GM18907 (cell line): ENCODE data around the gene FBLIM1.

ENCODE experiments used
- ATAC-seq: cut with Tn5 transposase; IDR thresholded peaks from one replicate; pipeline ENCODE4 v1.9.1; 2021; ENCODE audit warnings: mild to moderate bottlenecking, moderate library complexity; ENCODE audit not compliant: unreplicated experiment

FBLIM1 gene

DNA sequence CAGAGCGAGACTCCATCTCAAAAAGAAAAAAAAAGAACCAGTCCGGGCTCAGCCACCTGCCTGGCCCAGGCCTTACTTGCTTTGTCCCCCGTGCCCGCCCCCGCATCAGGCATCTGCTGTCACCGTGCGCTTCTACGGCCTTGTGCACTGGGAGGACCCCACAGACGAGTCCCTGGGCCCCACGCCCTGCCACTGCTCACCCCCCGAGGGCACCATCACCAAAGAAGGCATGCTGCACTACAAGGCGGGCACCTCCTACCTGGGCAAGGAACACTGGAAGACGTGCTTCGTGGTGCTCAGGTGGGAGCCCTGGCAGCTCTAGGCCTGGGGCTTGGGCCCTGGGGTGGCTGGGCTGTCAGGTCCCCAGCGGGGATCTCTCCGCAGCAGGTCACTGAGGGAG lies 28.2 kb upstream of the FBLIM1 start:
- ATAC-seq: no peak

DNA sequence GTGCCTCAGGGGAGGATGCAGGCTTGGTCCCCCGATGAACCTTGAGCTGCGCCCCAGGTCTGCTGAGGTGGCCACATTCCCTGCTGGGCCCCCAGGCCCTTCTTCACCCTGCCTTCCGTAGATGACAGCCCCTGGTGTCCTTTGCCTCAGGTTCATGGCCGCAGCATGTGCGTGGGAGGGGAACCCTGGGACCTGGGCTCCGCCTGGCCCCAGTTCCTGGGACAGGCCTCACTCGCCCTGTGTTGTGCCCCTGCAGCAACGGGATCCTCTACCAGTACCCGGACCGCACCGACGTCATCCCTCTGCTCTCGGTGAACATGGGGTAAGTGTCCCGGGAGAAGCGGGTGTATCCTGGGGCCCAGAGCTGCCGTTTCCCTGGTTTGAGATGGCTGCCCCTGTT lies 27.7 kb upstream of the FBLIM1 start:
- no peak for ATAC-seq

DNA sequence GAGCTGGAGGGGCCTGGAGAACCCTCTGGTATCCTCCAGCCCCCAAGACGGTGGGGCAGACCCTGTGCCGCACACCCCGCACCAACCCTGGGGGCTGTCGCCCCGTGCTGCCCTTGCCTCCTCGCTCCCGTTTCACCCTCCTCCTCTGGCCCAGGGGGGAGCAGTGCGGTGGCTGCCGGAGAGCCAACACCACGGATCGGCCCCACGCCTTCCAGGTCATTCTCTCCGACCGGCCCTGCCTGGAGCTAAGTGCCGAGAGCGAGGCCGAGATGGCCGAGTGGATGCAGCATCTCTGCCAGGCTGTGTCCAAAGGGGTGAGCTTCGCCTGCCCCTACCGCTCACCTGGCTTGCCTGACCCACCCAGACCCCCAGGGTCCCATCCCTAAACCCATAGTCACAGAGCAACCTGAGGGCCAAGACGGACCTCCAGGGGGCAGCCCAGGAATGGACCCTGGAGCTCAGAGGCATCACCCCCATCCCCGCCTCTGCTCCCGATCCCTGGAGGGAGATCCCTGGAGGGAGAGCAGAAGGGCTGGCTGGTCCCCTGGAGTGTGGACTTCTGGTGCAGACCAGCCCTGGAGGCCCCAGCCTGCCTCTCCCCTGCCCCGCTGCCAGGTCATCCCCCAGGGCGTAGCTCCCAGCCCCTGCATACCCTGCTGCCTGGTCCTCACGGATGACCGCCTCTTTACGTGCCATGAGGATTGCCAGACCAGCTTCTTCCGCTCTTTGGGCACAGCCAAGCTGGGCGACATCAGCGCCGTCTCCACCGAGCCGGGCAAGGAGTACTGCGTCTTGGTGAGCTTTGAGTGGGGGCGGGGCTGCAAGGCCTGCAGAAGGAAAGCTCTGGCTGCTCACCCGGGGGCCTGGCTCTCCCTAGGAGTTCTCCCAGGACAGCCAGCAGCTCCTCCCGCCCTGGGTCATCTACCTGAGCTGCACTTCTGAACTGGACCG lies 26.6 kb upstream of the FBLIM1 start:
- ATAC-seq: no peak

DNA sequence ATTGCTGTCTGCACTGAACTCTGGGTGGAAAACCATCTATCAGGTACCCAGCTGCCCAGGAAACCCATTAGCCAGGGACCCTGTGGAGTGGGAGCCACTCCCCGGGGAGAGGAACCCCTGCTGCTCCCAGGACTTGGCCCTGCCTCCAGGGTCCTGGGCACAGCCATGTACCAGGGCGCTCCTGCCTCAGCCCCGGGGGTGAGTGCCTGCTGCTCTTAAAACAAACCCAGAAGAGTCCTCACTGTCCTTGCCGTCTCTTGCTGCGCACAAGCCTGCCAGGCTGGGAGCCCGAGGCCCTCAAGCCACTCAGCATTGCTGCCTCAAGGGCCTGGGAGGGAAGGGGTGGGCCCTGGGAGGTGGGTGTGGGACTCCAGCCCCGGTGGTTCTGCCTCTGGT lies 25.9 kb upstream of the FBLIM1 start:
- no peak for ATAC-seq

DNA sequence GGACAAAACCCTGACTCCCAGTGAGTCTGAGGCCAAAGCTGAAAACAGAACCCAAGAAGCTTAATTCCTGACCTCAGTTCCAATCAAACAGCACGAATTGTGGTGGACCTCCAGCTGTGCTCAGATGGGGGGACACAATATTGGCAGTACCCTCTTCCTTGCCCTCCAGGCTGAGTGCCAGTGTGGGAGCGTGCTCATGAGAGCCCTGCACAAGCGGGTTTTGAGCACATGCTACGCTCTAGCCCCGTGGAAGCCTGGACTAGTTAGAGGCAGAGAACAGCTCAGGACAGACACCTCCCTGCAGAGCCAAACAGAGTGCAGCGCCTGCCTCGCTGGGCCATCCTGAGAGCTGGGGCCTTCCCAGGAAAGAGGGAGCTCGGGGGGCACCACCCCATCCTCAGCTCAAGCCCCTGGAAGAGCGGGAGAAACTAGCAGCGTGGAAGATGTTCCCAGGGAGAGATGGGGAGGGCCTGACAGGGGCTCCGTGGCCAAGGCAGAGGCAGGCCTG lies 25.3 kb upstream of the FBLIM1 start:
- ATAC-seq: no peak

DNA sequence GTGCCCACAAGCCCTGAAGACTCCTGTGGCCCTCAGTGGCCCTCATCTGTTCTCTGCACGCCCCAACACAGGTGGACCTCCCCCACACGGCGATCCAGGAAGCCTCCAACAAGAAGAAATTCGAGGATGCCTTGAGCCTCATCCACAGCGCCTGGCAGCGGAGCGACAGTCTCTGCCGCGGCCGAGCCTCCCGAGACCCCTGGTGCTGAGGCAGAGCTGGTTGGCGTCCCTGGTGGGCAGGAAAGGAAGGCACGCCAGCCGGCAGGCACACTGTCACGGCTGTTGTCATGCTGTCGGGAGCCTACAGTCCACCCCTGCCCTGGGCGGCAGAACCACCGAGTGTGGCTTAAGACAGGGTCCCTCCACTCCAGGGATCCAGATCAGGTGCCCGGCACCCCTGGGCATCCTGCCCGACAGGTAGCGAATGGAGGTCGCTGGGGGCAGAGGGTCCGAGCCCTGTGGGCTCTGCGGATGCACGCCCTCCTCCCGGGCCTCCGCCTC lies 24.8 kb upstream of the FBLIM1 start:
- ATAC-seq: no peak

DNA sequence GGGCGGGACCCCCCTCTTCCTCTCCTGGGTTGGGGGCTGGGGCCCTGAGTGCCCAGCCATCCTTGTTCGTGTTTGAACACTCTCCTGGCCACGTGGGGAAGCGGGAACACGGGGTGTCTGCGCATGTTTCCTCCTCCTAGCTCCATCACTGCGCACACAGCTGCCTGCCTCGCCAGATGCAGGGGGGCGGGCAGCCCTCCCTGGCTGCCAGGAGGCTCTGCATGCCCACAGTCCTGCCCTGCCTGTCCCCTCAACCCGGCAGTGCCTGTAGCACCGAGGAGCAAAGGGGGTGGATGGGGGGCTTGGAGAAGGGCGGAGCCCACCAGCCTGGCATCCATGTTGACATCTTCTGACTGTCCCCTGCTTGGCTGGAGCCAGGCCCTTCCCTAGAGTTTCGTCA lies 24.3 kb upstream of the FBLIM1 start:
- no peak for ATAC-seq

DNA sequence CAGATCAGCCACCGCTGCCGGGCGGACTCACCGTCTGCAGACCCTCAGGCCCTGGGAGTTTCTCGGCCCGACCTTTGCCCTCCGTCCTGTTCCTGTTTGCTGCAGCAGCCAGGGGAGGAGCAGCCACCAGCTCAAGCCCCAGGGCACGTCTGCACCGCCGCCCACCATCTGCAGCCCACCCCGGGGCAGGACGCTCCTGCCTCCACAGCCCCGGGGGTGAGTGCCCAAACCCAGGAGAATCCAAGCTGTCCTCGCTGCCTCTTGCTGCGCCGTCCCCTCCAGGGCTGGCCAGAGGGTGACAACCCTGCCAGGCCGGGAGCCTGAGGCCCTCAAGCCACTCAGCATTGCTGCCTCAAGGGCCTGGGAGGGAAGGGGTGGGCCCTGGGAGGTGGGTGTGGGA lies 23.7 kb upstream of the FBLIM1 start:
- ATAC-seq: no peak

DNA sequence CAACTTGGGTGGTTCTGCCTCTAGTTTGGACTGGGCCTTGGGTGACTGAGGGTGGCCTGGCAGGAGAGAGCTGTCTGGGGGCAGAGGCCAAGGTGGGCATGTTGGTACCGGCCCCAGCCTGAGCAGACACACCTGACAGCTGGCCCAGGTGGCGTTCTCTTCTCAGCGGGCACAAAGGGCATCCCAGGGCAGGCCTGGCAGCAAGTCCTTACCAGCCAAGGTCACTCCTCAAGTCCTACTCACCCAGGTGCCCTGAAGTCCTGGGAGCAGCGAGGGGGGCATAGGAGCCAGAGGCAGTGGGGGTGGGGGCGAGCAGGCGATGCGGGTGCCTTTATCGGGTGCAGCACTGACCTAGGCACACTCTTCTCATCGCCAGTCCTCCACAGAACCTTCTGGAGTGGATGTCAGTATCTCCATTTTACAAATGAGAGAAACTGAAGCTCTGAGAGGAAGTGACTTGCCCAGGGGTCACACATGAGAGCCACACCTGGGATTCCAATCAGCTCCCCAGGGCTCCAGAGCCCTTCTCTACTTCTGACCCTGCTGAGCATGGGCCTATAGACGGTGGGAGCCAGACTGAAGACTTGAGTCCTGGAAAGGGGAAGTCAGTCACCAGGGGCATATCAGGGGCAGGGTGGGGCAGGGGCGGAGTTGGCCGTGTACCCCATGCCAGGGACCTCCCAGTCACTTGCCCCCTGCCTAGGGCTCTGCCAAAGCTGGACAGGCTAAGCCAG lies 23.1 kb upstream of the FBLIM1 start:
- no peak for ATAC-seq

DNA sequence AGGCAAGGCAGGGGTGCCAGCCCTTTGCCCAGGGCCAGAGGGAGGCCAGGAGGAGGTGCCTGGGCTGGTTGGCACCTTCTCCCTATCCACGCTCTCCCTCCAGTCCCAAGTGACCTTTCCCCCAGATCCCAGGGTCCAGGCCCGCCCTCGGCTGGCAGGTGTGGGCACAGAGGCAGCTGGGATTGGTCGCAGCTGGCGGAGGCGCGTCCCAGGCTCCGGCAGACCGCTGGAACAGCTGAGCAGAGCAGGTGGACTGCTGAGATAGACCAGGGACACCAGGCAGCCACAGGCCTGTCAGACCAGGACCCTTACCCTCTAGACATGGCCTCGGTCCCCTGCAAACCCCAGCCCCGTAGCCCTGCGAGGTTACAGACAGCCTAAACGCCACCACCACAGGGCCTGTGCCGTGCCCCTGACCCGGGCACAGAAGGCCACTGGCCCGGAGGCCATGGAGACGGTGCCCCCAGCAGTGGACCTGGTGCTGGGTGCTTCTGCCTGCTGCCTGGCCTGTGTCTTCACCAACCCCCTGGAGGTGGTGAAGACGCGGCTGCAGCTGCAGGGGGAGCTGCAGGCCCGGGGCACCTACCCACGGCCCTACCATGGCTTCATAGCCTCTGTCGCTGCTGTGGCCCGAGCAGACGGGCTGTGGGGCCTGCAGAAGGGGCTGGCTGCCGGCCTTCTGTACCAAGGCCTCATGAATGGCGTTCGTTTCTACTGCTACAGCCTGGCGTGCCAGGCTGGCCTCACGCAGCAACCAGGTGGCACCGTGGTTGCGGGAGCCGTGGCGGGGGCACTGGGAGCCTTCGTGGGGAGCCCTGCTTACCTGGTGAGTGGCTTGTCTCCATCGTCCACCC lies 22.3 kb upstream of the FBLIM1 start, which contains the start of gene SLC25A34:
Gene SLC25A34 (plus strand): TSS at position 221 of the 854 bp plus-strand sequence. CDS start 228 bp downstream, at position 449.
- no peak for ATAC-seq

DNA sequence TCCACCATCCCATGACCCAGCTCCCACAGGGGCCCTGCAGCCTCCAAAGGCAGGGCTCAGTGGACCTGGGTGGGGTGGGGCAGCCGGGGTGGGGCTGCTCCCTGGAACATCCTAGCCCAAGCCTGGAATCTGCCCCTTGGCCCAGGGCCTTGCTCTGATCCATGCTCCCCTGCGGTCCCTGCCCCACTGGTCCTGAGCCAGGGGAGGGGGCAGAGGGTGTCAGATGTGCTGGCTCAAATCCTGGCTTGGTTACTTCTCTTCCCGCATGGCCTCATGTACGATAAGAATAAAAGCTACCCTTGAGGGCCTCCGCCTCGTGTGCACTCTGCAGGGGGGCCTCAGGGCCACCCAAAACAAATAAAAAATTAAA lies 21.7 kb upstream of the FBLIM1 start:
- no peak for ATAC-seq

DNA sequence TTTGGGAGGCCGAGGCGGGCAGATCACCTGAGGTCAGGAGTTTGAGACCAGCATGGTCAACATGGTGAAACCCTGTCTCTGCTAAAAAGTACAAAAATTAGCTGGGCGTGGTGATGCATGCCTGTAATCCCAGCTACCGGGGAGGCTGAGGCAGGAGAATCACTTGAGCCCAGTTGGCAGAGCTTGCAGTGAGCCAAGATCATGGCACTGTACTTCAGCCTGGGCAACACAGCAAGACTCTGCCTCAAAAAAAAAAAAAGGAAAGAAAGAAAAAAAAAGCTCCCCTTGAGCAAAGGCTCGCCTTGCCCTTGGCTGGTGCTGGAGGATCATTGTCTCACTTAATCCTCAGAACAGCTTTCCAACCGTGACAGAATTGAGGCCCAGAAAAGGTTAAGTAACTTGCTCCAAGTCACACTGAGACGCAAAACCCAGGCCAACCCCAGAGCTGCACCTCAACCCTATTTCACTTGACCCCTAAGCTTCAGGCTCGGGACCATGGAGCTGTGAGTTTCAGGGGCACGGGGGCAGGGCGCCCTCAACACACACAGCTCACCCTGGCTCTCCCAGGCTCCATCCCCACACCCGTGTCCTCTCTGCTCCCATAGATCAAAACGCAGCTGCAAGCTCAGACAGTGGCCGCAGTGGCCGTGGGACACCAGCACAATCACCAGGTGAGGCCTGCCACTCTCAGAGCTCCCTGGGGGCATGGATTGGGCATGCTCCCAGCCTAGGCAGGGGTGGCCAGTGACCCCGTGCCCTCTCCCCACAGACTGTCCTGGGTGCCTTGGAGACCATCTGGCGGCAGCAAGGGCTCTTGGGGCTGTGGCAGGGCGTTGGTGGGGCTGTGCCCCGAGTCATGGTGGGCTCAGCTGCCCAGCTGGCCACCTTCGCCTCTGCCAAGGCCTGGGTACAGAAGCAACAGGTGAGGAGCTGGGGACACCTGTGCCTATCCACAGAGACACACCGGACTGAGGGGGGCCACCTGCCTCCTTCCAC lies 21.0 kb upstream of the FBLIM1 start:
- no peak for ATAC-seq

DNA sequence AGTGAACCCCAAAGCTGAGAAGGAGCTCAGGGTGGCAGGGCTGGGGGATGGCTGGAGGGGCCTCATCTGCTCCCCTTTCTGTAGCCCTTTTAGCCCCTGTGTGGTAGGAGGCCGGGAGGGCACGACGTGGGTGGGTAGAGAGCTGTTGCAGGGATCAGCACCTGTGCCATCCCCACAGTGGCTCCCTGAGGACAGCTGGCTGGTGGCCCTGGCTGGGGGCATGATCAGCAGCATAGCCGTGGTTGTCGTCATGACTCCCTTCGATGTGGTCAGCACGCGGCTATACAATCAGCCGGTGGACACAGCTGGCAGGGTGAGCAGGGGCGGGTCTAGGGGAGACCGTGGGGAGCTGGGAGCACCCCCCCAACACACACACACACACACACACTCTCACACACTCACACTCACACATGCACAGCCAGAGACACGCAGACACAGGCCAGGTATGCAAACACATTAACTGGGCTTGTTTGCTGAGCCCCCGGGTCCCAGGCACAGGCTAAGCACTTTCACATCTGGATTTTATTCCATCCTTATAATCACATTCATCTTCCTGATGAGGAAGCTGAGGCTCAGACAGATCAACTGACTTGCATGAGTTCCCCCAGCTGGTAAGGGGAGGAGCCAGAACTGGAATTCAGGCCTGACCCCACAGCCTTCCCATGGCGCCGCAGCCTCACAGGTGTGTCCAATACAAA lies 20.0 kb upstream of the FBLIM1 start:
- no peak for ATAC-seq

DNA sequence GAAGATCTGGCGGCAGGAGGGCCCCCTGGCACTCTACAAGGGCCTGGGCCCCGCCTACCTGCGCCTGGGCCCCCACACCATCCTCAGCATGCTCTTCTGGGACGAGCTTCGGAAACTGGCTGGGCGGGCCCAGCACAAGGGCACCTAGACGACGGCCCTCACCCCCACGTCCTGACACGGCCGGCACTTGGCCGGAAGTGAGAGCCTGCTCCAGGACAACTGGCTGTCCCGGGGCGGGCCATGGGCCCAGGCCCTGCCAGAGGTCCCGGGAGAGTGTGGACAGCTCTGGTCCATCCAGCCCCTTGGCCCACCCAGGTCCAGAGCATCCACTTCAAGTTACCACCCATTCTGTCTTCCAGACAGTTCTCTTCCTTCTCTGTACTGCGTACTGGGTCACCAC lies 19.3 kb upstream of the FBLIM1 start:
- no peak for ATAC-seq

DNA sequence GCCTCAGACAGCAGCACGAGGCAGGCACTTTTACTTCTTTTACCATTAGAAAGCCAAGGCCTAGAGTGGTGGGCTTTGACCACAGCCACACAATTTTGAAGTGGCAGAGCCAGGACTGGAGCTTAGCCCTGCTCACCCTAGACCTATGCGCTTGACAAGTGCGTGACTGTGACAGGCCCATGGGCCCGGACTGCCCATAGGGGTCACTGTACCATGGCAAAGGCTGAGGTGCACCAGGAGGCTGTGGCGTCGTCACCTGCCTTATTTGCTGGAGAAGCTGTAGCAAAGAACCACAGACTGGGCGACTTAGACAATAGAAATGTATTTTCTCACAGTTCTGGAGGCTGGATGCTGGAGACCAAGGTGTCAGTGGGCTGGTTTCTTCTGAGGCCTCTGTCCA lies 18.9 kb upstream of the FBLIM1 start:
- ATAC-seq: no peak

DNA sequence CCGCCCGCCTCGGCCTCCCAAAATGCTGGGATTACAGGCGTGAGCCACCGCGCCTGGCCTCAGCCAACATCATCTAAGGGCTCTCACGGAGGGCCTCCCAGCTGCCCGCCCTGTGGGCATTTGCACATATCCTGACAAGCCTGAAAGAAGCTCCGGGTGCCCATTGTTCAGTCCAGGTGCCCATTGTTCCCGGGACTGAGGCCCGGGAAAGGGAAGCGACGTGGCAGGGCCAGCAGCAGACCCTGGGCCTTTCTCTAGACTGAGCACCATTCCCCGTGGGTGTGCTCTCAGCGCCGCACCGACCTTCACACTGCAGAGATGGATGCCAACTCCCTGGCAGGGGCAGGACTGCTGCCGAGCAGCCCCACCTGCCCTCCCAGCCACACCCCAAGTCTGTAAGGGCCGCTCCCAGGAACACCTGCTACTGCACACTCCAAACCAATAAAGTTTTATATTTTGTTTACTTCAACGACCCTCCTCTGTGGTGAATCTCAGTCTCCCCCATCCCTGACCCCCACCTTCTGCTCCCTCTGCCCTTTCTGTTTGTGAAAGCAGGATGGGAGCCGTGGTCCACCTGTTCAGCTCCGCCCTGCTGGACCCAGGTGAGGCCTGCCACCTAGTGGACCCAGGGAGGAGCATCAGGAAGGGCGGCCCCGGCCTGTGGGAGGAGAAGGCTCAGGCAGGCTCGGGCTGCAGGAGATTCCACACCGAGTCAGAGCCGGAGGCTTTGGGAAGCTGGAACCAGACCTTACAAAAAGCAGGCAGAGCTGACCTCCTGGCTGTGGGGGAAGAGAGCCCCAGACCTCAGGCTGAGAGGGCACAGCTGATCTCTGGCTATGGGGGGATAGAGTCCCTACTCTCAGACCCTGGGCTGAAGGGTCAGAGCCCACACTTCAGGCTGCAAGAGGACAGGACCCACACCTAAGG lies 17.4 kb upstream of the FBLIM1 start:
- peak; percentile 59 for ATAC-seq

DNA sequence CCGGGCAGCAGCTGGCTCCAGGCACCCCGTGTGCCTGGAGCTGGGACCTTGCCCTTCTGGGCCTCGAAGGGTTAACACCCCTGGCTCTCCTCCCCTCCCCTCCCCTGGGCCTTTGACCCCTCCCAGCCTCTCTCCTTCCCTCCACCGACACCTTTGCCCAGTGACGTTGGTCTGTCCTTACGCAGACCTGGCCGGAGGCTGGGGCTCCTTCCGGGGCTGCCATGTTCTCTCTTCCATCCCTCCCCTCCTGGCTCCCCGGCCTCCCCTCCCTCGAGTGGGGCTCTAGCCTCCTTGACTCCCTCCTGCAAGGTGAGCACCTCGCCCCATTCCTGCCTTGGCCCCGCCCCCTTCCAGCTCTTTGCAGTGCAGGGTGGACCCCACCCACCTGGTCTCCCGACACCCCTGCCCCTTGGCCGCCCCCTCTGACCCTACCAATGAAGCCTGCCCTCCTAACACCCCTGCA lies 16.2 kb upstream of the FBLIM1 start, which contains the start of gene TMEM82:
Gene TMEM82 (plus strand): TSS at position 161 of the 463 bp plus-strand sequence. CDS start 61 bp downstream, at position 222.
- no peak for ATAC-seq
